ENCODE results near the gene CLCN7.

GRCh38 chr16:1508494-1509187, 33.8 kb upstream of the CLCN7 start:
- TF ChIP-seq ZNF710 (CRISPR knock-in tag; IDR thresholded peaks at IDR 0.05; ENCODE audit: borderline replicate concordance) (no peak), CTCF (CRISPR knock-in tag; IDR thresholded peaks at IDR 0.05) (no peak), HDAC1 (CRISPR knock-in tag; IDR thresholded peaks at IDR 0.05) (no peak), USF2 (IDR thresholded peaks at IDR 0.05; ENCODE audit: low read depth, low read length) (no peak), USF2 (CRISPR knock-in tag; IDR thresholded peaks at IDR 0.05; ENCODE audit: borderline replicate concordance) (no peak)
